Coronary artery (tissue), 2 donors: Measurements from ENCODE around the gene FEM1C.

Source experiments
- DNase-seq: peaks from one replicate; pipeline ENCODE4 v3.0.0-alpha.2; 2017; ENCODE audit warnings: low spot score
- H3K27ac ChIP-seq, 2 donors: fragments of 200-600 bp; sonication (generic); one replicate each; pipeline ENCODE4 v1.5.1; 2016 to 2019
- H3K4me3 ChIP-seq: fragments of 200-600 bp; sonication (generic); 2 replicates; pipeline ENCODE4 v1.5.1; 2016; ENCODE audit warnings: mild to moderate bottlenecking, moderate library complexity
- CTCF ChIP-seq: fragments of 200-600 bp; sonication (generic); IDR thresholded peaks from one replicate; pipeline ENCODE4 v1.5.1; 2019; ENCODE audit warnings: antibody characterized with exemption

FEM1C gene

GRCh38 chr5:115507681-115508080 is 36.9 kb downstream of the FEM1C start:
- no peak for DNase-seq
- Histone ChIP-seq H3K27ac (peak overlapping the region in 1 of 2 donors; percentile 39), H3K4me3 (no peak overlapping the region)
- TF ChIP-seq CTCF, result no peak

- no peak for TF ChIP-seq CTCF
- Histone ChIP-seq H3K27ac (no peak overlapping the region), H3K4me3 (no peak overlapping the region)
- DNase-seq, result no peak
Observed at GRCh38 chr5:115503420-115503819, 41.2 kb downstream of the FEM1C start.

- no peak for DNase-seq
- no peak for TF ChIP-seq CTCF
- H3K27ac ChIP-seq, result no peak overlapping the region
- no peak overlapping the region for H3K4me3 ChIP-seq
Observed at GRCh38 chr5:115501464-115502210, 42.9 kb downstream of the FEM1C start.

GRCh38 chr5:115500225-115500624 is 44.4 kb downstream of the FEM1C start:
- H3K4me3 ChIP-seq, result no peak overlapping the region
- no peak for DNase-seq
- no peak for TF ChIP-seq CTCF
- H3K27ac ChIP-seq, result no peak overlapping the region

GRCh38 chr5:115496936-115497576 is 47.5 kb downstream of the FEM1C start:
- no peak for TF ChIP-seq CTCF
- H3K4me3 ChIP-seq, result no peak overlapping the region
- H3K27ac ChIP-seq, result no peak overlapping the region
- no peak for DNase-seq

- Histone ChIP-seq H3K27ac (peak overlapping the region in 1 of 2 donors; percentile 2), H3K4me3 (no peak overlapping the region)
- no peak for DNase-seq
- TF ChIP-seq CTCF, result no peak
Observed at GRCh38 chr5:115494570-115495289, 49.8 kb downstream of the FEM1C start.
